HG02571 (cell line): ENCODE results near the gene UGT1A7.

Source experiments
- ATAC-seq: cut with Tn5 transposase; IDR thresholded peaks from one replicate; pipeline ENCODE4 v1.9.1; 2021; ENCODE audit warnings: mild to moderate bottlenecking, moderate library complexity; ENCODE audit not compliant: unreplicated experiment

Gene UGT1A7

DNA sequence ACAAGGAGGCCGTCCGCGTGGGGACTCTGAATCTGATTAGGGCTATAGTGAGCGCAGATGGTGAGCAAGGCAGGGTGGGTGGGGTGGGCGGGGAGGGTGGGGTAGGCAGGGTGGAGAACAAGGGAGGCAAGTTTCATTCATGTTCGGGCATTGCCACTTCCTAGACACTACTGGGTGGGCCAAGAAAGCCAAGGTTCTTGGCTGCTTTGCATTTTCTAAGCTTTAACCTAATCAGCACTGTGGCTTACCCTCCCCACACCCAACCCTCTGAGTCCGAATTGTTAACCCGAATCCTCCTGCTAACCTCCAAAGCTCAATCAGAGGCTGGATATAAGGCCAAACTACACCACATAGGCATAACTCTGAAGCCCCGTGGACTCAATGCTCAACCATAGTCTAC is 114.6 kb downstream of the UGT1A7 start:
- no peak for ATAC-seq

DNA sequence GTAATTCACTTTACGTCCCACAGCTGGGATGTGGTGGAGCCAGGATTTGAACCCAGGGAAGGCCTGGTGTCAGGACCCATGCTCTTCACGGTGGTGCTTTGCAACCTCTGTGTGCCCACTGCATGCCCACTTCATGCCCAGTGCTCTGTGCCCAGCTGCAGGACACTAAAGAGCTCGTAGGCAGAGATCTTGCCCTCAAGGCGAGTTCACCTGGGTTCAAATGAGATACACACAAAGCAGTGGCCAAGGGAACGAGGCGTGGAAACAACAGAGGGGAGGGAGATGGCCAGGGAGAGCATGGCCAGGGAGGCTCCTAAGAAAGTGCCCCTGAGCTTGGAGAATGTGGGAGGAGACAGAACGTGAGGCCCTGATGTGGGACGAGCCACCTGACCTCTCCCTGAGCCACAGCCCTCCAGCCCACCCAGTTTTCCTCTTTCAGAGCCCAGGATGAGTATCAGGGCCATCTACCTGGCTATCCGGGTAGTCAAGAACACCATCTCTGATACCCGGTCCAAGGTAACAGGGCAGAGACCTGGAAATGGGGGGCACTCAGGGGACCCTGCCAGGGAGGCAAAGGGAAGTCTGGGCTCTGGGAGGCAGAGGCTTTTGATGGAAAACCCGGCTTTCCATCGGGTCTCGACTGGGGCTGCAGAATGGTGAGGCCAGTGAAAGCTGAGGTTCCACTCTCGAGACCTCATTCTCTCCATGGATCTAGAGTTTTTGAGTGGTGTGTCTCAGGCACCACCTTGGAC is 116.8 kb downstream of the UGT1A7 start:
- ATAC-seq: no peak

DNA sequence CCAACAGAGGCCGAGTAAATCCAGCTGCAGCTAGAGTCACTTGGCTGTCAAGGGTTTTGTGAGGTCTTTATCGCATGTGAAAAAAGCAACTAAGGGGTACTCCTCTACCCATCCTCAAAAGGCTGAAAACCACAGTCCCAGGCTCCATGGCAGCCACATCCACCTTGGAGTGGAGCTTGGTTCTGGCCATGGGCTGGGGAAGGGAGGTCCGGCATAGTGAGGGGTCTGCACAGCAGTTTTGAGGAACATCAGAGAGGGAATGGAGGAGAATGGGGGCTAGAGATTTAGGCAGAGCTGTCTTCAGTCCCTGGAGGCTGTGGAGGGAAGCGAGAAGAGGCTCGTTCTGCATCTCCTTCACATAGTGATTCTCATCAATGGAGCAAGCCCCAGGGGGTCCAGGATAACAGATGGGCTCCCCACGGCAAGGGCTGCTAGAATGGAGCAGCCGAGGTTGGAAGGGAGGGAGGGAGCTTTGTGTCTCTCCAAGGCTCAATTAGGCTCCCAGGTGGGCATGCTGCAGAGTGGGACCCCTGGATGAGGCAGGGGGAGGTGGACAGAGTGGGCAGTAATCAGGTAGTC is 117.5 kb downstream of the UGT1A7 start:
- ATAC-seq: no peak

DNA sequence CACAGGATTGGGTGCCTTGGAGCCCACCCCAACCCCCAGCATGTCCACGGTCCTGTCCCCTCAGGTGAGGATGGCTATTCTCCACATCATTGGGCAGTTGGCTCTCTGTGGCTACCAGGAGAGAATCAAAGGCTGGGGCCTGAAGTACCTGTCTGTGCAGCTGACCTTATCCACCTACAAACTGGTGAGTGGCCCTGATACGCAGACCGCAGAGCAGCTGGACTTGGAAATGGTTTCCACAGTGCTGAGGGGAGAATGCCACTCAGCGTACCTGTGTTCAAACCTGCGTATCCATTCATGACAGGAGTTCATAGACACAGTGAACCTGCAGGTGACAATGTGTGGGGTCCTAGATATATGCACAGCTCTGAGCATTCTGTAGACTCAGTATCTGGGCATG is 118.0 kb downstream of the UGT1A7 start:
- no peak for ATAC-seq

DNA sequence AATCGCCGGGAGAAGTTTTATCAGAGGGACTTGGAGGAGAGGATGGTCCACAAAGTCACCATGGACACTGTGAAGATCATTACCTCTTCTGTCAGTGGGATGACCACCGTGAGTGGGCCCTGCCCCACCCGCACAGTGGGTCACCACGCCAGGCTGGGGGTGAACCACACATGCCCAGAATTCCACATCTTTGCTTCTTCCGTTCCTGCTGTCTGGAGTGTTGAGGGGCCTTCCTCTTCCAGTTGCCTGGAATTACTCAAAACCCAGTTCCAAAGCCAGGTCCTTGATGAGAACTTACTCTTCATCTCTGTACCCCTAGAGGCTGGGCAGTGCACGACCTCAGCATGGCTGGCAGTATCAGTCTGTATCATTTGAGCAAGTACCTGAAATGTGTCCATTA is 118.5 kb downstream of the UGT1A7 start:
- no peak for ATAC-seq

DNA sequence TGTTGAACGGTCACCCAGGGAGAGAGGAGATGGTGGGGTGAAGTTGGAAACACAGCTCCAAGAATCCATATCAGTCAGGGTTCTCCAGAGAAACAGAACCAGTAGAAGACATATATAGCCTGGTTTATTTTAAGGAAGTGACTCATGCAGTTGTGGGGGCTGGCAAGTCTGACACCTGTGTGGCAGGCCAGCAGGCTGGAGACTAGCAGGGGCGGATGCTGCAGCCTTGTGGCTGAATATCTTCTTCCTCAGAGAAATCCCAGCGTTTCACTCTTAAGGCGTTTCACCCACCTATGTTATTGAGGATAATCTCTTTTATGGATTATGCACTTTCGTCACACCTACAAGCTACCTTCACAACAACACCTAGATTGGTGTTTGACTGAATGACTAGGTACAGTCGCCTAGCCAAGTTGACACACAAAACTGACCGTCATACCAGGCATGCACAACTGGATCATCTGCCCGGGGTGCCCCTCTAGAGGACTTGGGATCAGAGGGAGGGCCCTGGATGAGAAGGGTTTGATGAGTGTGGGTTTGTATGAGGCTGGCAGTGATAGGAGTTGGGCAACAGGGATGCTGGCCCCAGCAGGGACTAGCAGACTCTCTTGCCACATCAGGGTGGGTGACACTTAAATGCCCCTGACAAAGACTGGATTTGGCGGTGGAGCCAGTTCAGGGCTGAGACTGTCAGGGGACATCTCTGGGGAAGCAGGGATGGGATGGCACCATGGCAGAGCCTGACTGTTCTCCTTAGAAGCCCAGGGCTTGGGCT is 119.8 kb downstream of the UGT1A7 start:
- ATAC-seq: no peak

DNA sequence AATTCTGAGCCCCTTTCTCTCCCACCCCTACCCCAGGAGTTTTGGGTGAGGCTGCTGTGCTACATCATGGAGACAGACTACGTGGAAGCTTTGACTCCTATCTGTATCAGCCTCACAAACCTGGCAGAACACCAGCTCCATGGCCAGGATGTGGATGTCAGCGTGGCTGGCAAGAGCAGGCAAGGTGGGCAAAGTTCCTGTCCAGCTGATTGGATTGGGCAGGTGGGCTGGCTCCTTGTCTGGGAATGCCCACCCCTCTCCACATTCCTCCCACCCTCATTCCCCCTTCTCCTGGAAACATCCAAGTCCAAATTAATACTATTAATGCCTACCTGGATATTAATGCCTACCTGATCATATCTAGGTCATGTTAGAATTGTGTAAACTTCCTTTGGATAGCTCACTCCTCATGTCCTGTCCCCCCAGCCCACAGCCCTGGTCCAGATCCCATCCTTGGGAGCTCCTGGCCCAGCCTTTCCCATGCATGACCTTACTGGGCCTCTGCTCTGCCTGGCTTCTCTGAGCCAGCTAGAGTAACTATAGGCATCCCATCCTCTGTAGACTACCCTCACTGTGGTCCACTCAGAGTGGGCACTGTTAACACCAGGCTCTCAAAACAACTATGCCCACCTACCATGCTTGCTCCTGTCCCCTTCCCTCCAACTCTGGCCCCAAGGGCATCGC is 120.6 kb downstream of the UGT1A7 start:
- ATAC-seq: no peak

DNA sequence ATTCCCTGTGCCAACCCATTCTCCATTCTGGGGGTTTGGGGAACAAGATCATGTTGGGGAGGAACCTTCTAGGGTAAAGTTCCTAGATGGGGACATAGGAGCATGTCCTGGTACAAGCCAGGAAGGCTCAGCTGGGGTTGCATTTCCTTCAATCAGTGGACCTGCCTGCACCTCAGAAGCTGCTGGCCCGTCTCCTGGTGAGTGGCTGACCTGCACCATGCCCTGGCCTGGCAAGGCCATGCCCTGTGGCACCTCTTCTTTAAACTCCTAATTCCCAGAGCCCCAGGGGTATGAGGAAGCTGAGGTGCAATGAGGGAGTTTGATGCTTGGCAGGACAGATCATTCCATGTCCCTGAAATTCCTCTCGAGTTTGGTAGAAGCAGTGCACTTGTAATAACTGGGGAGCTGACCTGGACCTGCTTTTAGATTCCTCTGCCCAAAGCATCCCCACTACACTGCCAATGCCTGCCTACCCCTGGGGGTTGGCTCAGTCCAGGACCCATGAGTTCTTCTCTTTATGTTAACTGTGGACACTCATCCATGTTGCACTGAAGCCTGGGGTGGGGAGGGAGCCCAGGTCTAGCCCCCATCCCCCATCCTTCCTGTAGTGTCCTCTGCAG is 121.7 kb downstream of the UGT1A7 start:
- no peak for ATAC-seq

DNA sequence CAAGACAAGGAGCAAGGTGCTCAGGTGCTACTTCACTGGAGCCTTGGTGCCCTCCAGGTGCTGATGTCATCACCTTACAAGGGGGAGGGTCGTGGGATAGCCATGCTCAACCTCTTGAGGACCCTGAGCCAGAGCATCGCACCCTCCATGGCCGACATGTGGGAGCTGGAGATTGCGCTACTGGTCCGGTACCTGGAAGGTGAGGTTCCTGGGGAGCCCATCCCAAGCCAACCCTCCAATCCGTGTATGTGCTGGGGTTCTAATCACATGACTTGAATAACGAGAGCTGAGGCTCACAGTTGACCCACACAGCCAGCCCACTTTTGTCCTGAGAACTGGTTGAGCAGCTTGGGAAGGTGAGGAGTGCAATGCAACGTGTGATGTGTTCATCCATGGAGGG is 122.3 kb downstream of the UGT1A7 start:
- no peak for ATAC-seq

DNA sequence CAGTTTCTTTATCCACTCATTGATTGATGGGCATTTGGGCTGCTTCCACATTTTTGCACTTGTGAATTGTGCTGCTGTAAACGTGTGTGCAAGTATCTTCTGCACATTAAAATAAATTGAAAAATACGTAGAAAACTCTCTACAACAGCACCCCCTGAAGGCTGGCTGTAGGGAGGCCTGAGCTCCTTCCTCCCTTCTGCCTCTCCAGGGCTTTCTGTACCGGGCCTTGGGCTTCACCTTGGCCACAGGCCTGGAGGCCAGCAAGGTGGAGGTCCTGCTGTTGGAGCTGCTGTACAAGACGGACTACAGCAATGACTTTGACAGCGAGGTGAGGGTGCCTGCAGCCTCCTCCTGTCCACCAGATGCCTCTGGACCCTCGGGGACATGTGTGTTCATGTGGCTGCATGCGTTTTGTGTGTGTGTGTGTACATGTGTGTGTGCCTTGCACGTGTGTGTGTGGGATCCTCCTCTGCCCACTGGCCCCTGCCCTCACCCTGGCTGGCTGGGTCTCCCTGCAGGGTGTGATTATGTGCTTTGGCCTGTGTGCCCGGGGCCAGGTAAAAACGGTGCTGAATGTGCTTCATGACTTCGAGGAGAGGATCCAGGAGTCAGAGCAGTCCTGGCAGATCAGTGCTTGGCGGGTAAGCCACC is 125.6 kb downstream of the UGT1A7 start:
- ATAC-seq: no peak

DNA sequence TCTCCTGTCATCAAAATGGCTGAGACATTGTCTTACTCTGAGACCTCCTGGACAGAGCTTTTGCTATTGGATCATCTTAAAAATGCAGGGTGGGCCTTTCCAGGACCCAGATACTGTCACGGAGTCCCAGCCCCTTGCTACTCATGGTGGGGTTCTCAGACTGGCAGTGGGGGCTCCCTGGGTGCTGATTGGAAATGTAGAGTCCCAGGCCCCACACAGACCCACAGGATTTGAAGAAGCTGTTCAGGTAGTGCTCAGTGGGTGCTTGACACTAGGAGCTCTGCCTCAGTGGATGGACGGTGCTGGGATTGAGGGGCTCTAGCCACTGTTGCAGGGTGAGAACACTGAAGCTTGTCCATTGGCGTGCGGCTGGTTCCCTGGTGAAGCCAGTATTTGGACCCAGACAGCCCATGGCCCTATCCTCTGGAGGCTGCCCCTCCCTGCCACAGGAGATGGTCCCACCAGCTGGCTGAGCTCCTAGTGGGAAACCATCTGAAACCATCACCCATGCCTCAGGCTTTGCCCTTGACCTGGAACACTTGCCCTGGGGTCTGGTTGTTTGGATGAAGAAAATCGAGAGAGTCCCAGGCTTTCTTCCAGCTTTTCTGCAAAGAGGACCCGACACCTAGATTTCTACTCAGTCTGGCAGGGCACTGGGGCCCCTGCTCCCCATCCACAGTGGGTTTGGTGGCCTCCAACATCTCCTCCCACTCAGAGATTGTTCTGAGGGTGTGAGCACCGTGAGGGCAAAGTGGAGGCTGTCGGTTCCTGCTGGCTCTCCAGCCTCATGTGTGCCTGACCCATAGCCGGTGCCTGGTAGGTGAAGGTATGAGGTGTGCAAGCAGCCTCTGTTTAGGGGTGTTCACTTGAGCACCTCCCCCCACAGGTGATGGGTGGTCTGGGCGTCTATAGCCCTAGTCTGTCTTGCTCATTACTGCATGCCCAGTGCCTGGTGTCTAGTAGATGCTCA is 126.5 kb downstream of the UGT1A7 start:
- no peak for ATAC-seq

DNA sequence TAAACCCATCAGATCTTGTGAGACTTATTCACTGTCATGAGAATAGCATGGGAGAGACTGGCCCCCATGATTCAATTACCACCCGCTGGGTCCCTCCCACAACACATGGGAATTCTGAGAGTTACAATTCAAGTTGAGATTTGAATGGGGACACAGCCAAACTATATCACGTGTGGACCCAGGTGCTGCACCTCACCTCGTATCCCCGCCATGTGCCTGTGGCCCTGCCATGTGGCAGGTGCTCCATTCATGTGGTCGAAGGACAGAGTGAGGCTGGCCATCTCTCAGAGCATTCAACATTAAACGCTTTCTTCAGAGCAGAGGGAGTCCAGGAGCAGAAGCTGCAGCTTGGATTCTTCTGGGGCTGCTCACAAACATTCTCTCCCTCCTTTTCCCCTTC is 128.7 kb downstream of the UGT1A7 start:
- ATAC-seq: no peak

DNA sequence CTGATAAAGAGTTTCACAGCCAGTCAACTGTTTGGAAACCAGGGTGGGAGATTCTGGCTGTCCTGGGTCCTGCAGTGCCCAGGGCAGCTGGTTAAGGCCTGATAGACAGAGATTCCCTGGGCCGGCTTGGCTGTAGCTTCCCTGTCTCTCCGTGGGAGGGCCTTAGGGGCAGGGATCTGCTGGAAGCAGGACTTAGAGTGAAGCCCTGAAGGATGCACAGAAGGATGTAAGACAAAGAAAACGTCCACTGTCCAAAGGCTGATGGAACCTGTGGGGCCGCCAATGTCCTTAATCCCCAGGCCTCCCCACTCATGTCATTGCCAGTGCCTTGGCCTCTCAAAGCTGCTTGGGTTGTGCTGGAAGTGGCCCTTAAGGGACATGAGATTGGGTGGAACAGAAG is 129.4 kb downstream of the UGT1A7 start:
- ATAC-seq: no peak

DNA sequence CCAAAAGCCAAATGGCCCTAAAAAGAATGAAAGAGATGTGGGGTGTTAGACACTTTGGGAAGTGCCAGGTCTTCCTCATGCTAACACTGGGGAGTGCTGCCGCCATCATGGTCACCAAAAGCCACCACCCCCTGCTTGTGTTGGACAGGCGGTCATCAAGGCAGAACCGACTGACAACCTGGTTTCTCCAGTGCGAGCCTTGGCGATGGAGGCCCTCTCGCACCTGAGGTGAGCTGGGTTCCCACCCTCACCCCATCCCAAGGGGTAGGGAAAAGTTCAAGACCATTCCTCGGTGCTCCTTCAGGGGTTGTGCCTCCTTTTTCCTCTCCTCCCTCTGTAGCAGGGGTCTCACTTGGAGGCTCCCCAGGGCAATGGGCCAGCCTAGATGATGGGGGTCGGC is 130.0 kb downstream of the UGT1A7 start:
- ATAC-seq: no peak

DNA sequence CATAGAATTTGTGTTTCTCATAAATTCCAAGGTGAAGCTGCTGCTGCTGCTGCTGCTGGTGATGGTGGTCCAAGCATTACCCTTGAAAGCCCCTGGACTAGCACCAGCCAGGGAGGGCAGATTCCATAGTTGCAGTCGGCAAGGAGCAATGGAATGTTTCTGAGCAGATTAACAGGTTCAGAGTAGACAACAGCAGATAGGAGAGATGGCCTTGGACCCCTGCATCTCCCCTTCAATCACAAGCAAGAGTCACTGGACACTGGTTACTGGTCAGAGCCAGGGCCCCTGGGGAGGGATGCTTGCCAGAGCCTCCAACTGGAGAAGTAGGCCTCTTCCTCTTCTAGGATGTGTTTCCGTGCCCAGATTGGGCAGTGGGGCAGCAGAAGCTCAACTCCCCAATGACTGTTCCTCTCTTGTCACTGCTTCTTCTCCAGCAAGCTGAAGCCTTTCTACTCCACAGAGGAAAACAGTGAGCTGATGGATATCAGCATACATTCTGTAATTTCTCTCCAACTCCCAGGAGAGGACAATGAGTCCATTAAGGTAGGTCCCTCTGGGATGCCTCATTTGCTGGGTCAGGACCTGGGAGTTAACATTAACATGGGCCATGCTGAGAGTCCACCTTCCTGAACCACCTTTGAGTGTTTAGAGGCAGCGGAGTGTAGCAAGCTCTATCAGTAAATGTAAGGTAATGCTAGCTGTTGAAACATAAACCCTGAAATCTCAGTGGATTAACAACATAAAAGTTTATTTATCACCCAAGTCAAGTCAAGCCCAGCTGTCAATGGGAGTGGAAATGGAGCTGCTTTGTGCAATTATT is 131.7 kb downstream of the UGT1A7 start:
- no peak for ATAC-seq

DNA sequence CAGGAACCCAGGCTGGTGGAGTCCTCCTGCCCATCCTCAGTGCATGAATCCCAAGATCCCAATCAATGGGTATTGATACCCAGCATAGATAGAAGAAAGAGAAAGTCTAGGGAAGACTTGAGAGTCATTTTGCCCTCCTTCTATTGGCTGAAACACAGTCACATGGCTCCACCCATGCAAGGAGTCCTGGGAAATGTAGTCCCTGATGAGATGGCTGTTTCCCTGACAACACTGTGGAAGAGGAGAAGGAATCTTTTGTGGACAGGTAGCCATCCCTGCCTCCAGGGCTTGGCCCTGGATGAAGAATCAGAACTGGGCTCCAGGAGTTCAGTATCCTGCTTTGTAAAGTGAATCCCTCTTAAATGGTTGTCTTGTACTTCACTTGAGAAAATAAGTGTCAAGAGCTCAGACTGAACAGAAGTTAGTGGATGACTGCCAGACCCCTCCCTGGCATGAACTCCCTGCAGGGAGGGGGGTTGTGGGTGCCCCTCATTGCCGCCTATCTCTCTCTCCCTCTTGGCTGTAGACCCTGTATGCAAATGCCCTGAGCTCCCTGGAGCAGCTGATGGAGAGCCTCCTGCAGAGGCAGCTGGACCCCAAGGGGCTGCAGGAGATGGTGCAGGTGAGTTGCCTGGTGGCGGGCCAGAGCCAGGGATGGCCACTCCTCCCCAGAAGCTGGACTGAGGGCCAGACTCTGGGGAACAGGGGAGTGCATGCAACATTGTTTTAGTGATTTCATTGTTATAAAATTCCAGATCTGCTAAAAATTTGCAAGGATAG is 132.5 kb downstream of the UGT1A7 start:
- ATAC-seq: no peak

DNA sequence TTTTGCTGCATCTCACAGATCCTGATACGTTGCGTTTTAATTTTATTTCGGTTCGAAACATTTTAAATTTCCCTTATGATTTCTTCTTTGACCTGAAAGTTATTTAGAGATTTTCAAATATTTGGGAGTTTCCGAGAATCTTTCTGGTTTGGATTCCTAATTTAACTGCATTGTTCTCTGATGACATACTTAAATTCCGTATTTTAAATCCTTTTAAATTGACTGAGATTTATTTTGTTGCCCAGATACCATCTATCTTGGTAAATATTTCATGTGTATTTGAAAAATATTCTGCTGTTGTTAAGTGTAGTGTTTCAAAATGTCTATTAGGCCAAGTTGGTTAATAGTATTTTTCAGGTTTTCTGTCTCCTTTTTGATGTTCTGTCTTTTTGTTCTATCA is 134.2 kb downstream of the UGT1A7 start:
- ATAC-seq: no peak

DNA sequence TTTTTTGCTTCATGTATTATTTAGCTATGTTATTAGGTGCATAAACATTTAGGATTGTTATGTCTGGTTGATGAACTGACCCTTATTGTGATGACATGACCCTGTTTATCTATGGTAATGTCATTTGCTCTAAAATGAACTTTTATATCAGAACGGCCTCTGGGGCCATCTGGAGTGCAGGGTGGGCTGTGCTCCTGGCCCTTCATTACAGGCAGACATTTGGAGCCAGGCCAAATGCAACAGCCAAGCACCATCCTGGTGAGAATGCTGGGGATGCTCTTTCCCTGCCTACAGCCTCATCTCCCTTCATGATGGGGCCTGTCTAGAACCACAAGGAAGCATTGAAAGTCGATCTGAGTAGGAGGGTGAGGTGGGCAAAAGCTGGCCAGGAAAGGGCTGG is 134.6 kb downstream of the UGT1A7 start:
- ATAC-seq: no peak
